ENCODE measurements around the gene RNU6-9. TPM values are rescaled to one million over a fixed set of nuclear protein-coding genes. Genes with fewer than 3 reads are reported as not detected.

RNU6-9 gene
- total RNA-seq, 1 donor from 2014 or later: not detected

- Histone ChIP-seq H2AFZ (replicated peaks) (no peak overlapping the region), H3K36me3 (no peaks in the 10 kb centered on the region), H3K4me2 (no peak overlapping the region), H3K4me1 (peaks cover 7% of the 10 kb centered on the region), H3K4me3 (no peak overlapping the region), H3K79me2 (ENCODE audit: low read depth) (no peaks in the 10 kb centered on the region), H3K27ac (no peak overlapping the region), H3K9me3 (ENCODE audit: low read depth) (no peaks in the 10 kb centered on the region), H3F3A (ENCODE audit: low read depth) (peaks cover 39% of the 10 kb centered on the region), H3K27me3 (peaks cover 18% of the 10 kb centered on the region), H4K20me1 (ENCODE audit: low read depth) (peaks cover 28% of the 10 kb centered on the region), H3K9ac (no peak overlapping the region)
- no peak overlapping the region for H3K27ac Mint-ChIP-seq
- TF ChIP-seq EZH2phosphoT487 (IDR thresholded peaks at IDR 0.05) (no peak), EZH2 (IDR thresholded peaks at IDR 0.05) (no peak), CTCF (IDR thresholded peaks at IDR 0.05) (no peak)
- no peak for DNase-seq (ENCODE audit: low spot score)
- H3K27me3 Mint-ChIP-seq (ENCODE audit: insufficient read depth, low read depth): peaks cover 21% of the 10 kb centered on the region
- H3K9me3 Mint-ChIP-seq: no peaks in the 10 kb centered on the region
- peaks cover 14% of the 10 kb centered on the region for H3K4me1 Mint-ChIP-seq
- peaks cover 11% of the 10 kb centered on the region for H3K36me3 Mint-ChIP-seq
- no peak overlapping the region for H3K4me3 Mint-ChIP-seq
These were observed 26.4 kb upstream of the RNU6-9 start for GRCh38 chr19:866769-867300.

DNA sequence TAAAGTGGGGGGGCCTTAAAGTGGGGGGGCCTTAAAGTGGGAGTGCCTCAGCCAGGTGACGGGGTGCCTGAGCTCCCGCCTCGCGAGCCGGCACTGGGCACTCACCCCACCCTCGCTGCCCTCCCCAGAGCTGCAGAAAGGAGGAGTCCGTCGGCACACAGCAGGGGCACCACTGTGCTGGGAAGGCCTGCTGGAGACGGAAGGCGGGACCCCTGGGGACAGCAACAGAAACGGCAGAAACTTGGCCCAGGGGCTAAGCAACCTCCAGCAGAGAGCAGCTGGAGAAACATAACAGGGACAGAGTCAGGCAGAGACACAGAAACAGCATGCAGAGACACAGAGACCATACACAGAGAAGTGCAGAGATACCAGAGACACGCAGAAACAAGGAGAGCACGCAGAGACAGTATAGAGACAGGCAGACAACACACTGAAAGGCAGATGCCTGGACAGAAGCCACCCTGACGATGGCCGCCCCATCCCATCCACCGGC is 25.9 kb upstream of the RNU6-9 start:
- peaks cover 19% of the 10 kb centered on the region for H3K27me3 Mint-ChIP-seq (ENCODE audit: insufficient read depth, low read depth)
- no peaks in the 10 kb centered on the region for H3K9me3 Mint-ChIP-seq
- Histone ChIP-seq H3K4me1 (peaks cover 7% of the 10 kb centered on the region), H3F3A (ENCODE audit: low read depth) (peaks cover 44% of the 10 kb centered on the region), H3K36me3 (no peaks in the 10 kb centered on the region), H3K27me3 (peaks cover 13% of the 10 kb centered on the region), H3K9ac (no peak overlapping the region), H3K9me3 (ENCODE audit: low read depth) (no peaks in the 10 kb centered on the region), H3K4me3 (no peak overlapping the region), H4K20me1 (ENCODE audit: low read depth) (peaks cover 28% of the 10 kb centered on the region), H3K79me2 (ENCODE audit: low read depth) (no peaks in the 10 kb centered on the region), H3K4me2 (no peak overlapping the region), H3K27ac (no peak overlapping the region), H2AFZ (replicated peaks) (no peak overlapping the region)
- H3K36me3 Mint-ChIP-seq: peaks cover 11% of the 10 kb centered on the region
- DNase-seq (ENCODE audit: low spot score): peak; percentile 50
- TF ChIP-seq EZH2phosphoT487 (IDR thresholded peaks at IDR 0.05) (no peak), EZH2 (IDR thresholded peaks at IDR 0.05) (no peak), CTCF (IDR thresholded peaks at IDR 0.05) (no peak)
- H3K4me1 Mint-ChIP-seq: peaks cover 14% of the 10 kb centered on the region
- H3K27ac Mint-ChIP-seq: peak overlapping the region; percentile 58
- H3K4me3 Mint-ChIP-seq: peak overlapping the region; percentile 6

DNA sequence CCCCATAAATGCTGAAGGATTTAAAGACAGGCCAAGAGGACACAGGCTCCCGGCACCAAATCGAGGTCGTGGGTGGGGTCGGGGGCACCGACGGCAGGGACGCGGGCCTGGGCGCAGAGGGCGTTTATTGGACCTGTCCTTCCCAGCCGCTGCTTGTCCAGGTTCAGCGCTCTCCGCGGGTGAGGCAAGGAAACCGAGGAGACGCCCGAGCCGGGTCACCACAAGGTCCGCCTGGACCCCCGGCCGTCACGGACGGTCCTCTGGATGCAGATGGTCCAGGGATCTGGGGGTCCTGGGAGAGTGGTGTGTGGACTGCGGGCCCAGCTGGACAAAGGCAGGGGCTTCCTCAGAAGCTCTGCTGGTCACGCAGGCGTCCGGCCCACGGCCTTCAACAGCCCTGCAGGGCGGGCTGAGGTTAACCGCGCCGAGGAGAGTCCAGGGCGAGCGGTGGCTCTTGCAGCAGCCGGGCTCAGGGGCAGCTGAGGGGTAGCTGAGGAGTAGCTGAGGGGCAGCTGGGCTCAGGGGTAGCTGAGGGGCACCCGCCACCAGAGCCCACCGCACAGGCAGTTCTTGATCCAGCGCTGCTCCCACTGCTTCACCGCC is 25.3 kb upstream of the RNU6-9 start:
- Histone ChIP-seq H3K4me3 (no peak overlapping the region), H3K9ac (no peak overlapping the region), H3K4me2 (no peak overlapping the region), H3K27ac (no peak overlapping the region), H3K27me3 (peaks cover 7% of the 10 kb centered on the region), H3K4me1 (peaks cover 7% of the 10 kb centered on the region), H3F3A (ENCODE audit: low read depth) (peaks cover 42% of the 10 kb centered on the region), H3K36me3 (no peaks in the 10 kb centered on the region), H2AFZ (replicated peaks) (no peak overlapping the region), H3K79me2 (ENCODE audit: low read depth) (no peaks in the 10 kb centered on the region), H4K20me1 (ENCODE audit: low read depth) (peaks cover 28% of the 10 kb centered on the region), H3K9me3 (ENCODE audit: low read depth) (no peaks in the 10 kb centered on the region)
- no peak for DNase-seq (ENCODE audit: low spot score)
- Mint-ChIP-seq H3K9me3 (no peaks in the 10 kb centered on the region), H3K4me1 (peaks cover 10% of the 10 kb centered on the region), H3K36me3 (peaks cover 11% of the 10 kb centered on the region), H3K4me3 (peak overlapping the region; percentile 6), H3K27me3 (ENCODE audit: insufficient read depth, low read depth) (peaks cover 16% of the 10 kb centered on the region), H3K27ac (no peak overlapping the region)
- TF ChIP-seq EZH2 (IDR thresholded peaks at IDR 0.05): no peak
- TF ChIP-seq EZH2phosphoT487 (IDR thresholded peaks at IDR 0.05): no peak
- TF ChIP-seq CTCF (IDR thresholded peaks at IDR 0.05): no peak
